Brain microvascular endothelial cell (primary cell): ENCODE data around the gene KLHL15.

Experiments
- DNase-seq: peaks from one replicate; pipeline ENCODE4 v3.0.0-alpha.2; 2020
- H3K27ac ChIP-seq: fragments of 250-450 bp; sonication (Bioruptor Pico); 2 replicates; pipeline ENCODE4 v1.5.1; 2020; ENCODE audit warnings: mild to moderate bottlenecking, moderate library complexity
- H3K27me3 ChIP-seq: fragments of 250-450 bp; sonication (Bioruptor Pico); replicated peaks from 2 replicates; pipeline ENCODE4 v1.5.1; 2020; ENCODE audit warnings: mild to moderate bottlenecking
- H3K36me3 ChIP-seq: fragments of 250-450 bp; sonication (Bioruptor Pico); replicated peaks from 2 replicates; pipeline ENCODE4 v1.5.1; 2020; ENCODE audit warnings: mild to moderate bottlenecking
- H3K4me3 ChIP-seq: 2 replicates; pipeline ENCODE4 v1.5.1; 2011; ENCODE audit warnings: low read depth, mild to moderate bottlenecking, control low read depth, low read length, moderate library complexity
- CTCF ChIP-seq: IDR thresholded peaks from 2 replicates; pipeline ENCODE4 v1.5.1; 2011; ENCODE audit warnings: low read depth, mild to moderate bottlenecking, moderate library complexity, low read length, control low read depth, inconsistent platforms; ENCODE audit errors: missing control alignments
- in situ Hi-C: cut with HindIII; loops from 2 replicates; pipeline ENCODE4 v1.10.0; 2017; ENCODE audit warnings: low sequenced_read_pairs, low pct_ligation_motif_present

KLHL15 gene

GRCh38 chrX:24037729-24038128, 10.7 kb upstream of the KLHL15 start:
- Histone ChIP-seq H3K36me3 (no peaks in the 10 kb centered on the region), H3K27me3 (no peaks in the 10 kb centered on the region), H3K27ac (no peak overlapping the region), H3K4me3 (no peak overlapping the region)
- in situ Hi-C loops, result no loop called here
- no peak for TF ChIP-seq CTCF
- no peak for DNase-seq

GRCh38 chrX:24034485-24034884, 7.5 kb upstream of the KLHL15 start:
- Histone ChIP-seq H3K36me3 (no peaks in the 10 kb centered on the region), H3K4me3 (no peak overlapping the region), H3K27ac (no peak overlapping the region), H3K27me3 (no peaks in the 10 kb centered on the region)
- in situ Hi-C loops, result no loop called here
- DNase-seq, result no peak
- TF ChIP-seq CTCF, result no peak

- no peaks in the 10 kb centered on the region for H3K27me3 ChIP-seq
- H3K36me3 ChIP-seq, result no peaks in the 10 kb centered on the region
- H3K4me3 ChIP-seq, result no peak overlapping the region
- H3K27ac ChIP-seq, result no peak overlapping the region
- in situ Hi-C loops, result no loop called here
- no peak for TF ChIP-seq CTCF
- no peak for DNase-seq
Measured at GRCh38 chrX:24030597-24030996, 3.6 kb upstream of the KLHL15 start.

- Histone ChIP-seq H3K27ac (no peak overlapping the region), H3K27me3 (no peaks in the 10 kb centered on the region), H3K4me3 (no peak overlapping the region), H3K36me3 (no peaks in the 10 kb centered on the region)
- in situ Hi-C loops, result no loop called here
- no peak for TF ChIP-seq CTCF
- no peak for DNase-seq
Measured at GRCh38 chrX:24027985-24028384, 999 bp upstream of the KLHL15 start.

- H3K4me3 ChIP-seq, result peak overlapping the region; percentile 52
- no peaks in the 10 kb centered on the region for H3K36me3 ChIP-seq
- no peak for TF ChIP-seq CTCF
- no peak for DNase-seq
- H3K27me3 ChIP-seq, result no peaks in the 10 kb centered on the region
- peak overlapping the region; percentile 91 for H3K27ac ChIP-seq
- in situ Hi-C loops, result no loop called here
Measured at GRCh38 chrX:24026432-24026831, 554 bp downstream of the KLHL15 start.

GRCh38 chrX:24025741-24026403, 1.1 kb downstream of the KLHL15 start:
- peak overlapping the region; percentile 52 for H3K4me3 ChIP-seq
- no peak for TF ChIP-seq CTCF
- peak overlapping the region; percentile 91 for H3K27ac ChIP-seq
- in situ Hi-C loops, result no loop called here
- H3K27me3 ChIP-seq, result no peaks in the 10 kb centered on the region
- peak; percentile 16 for DNase-seq
- no peaks in the 10 kb centered on the region for H3K36me3 ChIP-seq
